HepG2 (cell line): ENCODE results near the gene FAM229A. TPM values are rescaled to one million over a fixed set of nuclear protein-coding genes. Genes with fewer than 3 reads are reported as not detected.

Source experiments
- HOXD1 ChIP-seq: sonication (generic); formaldehyde crosslinking; IDR thresholded peaks from 2 replicates; pipeline ENCODE4 v1.5.0; 2020; ENCODE audit warnings: missing genetic modification reagents
- NFYC ChIP-seq: IDR thresholded peaks from 2 replicates; pipeline ENCODE4 v1.6.1; 2016; ENCODE audit warnings: missing genetic modification reagents, missing compliant biosample characterization
- NR2F1 ChIP-seq, 2 experiments: fragments of 450-650 bp in 1 of 2; formaldehyde crosslinking in 1 of 2; IDR thresholded peaks; 2 replicates each; pipeline versions ENCODE4 v1.5.0 to v1.6.1; 2016 to 2020; ENCODE audit warnings: mild to moderate bottlenecking in 1 of 2, missing compliant biosample characterization in 1 of 2, missing genetic modification reagents in 1 of 2, moderate library complexity in 1 of 2
- RBFOX2 ChIP-seq: fragments of 200-400 bp; formaldehyde crosslinking; IDR thresholded peaks from 2 replicates; pipeline ENCODE4 v1.6.1; 2017; ENCODE audit warnings: low read depth, mild to moderate bottlenecking, low read length
- SALL1 ChIP-seq: sonication (generic); formaldehyde crosslinking; IDR thresholded peaks from 2 replicates; pipeline ENCODE4 v1.8.0; 2022; ENCODE audit warnings: mild to moderate bottlenecking, missing genetic modification reagents
- SRY ChIP-seq: sonication (generic); formaldehyde crosslinking; IDR thresholded peaks from 2 replicates; pipeline ENCODE4 v1.8.0; 2022; ENCODE audit warnings: mild to moderate bottlenecking, missing genetic modification reagents
- TBX3 ChIP-seq: fragments of 450-650 bp; IDR thresholded peaks from 2 replicates; pipeline ENCODE4 v1.6.1; 2017; ENCODE audit warnings: antibody characterized with exemption, mild to moderate bottlenecking, inconsistent platforms, borderline replicate concordance
- TCF7 ChIP-seq: sonication (generic); IDR thresholded peaks from 2 replicates; pipeline ENCODE4 v1.6.1; 2016; ENCODE audit warnings: antibody characterized with exemption, low read depth
- ZFP1 ChIP-seq: IDR thresholded peaks from 2 replicates; pipeline ENCODE4 v1.6.1; 2016
- ZFX ChIP-seq: sonication (generic); formaldehyde crosslinking; IDR thresholded peaks from 2 replicates; pipeline ENCODE4 v1.4.0; 2020; ENCODE audit warnings: mild to moderate bottlenecking, low read depth, missing genetic modification reagents, moderate library complexity
- ZNF331 ChIP-seq: sonication (generic); formaldehyde crosslinking; IDR thresholded peaks from 2 replicates; pipeline ENCODE4 v1.4.0; 2020; ENCODE audit warnings: missing genetic modification reagents
- ZNF775 ChIP-seq: sonication (generic); formaldehyde crosslinking; IDR thresholded peaks from 2 replicates; pipeline ENCODE4 v1.4.0; 2020; ENCODE audit warnings: missing genetic modification reagents, mild to moderate bottlenecking, moderate library complexity, borderline replicate concordance
- polyA plus RNA-seq, 8 experiments: library from polyadenylated mRNA; depleted of rRNA in 3 of 8; stranded (reverse) in 7 of 8; unstranded in 1 of 8; fragments of >200 nt; fragmentation: Illumina TruSeq in 4 of 8; extraction: Trizol in 4 of 8; gene quantifications; 2 replicates each; pipeline versions ENCODE4 v1.2.1 to v1.2.3, GENCODE V29; 2011 to 2016; ENCODE audit warnings: low read depth in 4 of 8, missing spikeins in 1 of 8, mixed read lengths in 1 of 8; ENCODE audit not compliant: insufficient read depth in 1 of 8
- total RNA-seq, 5 experiments: library from RNA; depleted of rRNA; stranded (reverse); fragments of >200 nt; fragmentation: Illumina TruSeq; extraction: Trizol; gene quantifications; 2 replicates each; pipeline ENCODE4 v1.2.3, GENCODE V29; 2016; ENCODE audit warnings: low read depth in 1 of 5
- TF ChIP-seq, protein P1 (sequence below): sonication (generic); formaldehyde crosslinking; conservative IDR thresholded peaks from 2 replicates; pipeline ENCODE4 v1.4.0; 2020; ENCODE audit warnings: missing genetic modification reagents
- TF ChIP-seq, protein P2 (sequence below): sonication (generic); formaldehyde crosslinking; IDR thresholded peaks from 2 replicates; pipeline ENCODE4 v1.8.0; 2022; ENCODE audit warnings: missing genetic modification reagents, mild to moderate bottlenecking, borderline replicate concordance
- TF ChIP-seq, protein P3 (sequence below): sonication (generic); formaldehyde crosslinking; IDR thresholded peaks from 2 replicates; pipeline ENCODE4 v1.4.0; 2020; ENCODE audit warnings: missing genetic modification reagents
- TF ChIP-seq, protein P4 (sequence below): IDR thresholded peaks from 2 replicates; pipeline ENCODE4 v1.6.1; 2012; ENCODE audit warnings: low read depth, low read length, improper control_type of control experiment

Gene FAM229A
- total and polyA plus RNA-seq, 2 of the 13 experiments (the other 11 are each of a cell fraction or from before 2014, with no cell fraction given), result 3.2 to 17.6 TPM

DNA sequence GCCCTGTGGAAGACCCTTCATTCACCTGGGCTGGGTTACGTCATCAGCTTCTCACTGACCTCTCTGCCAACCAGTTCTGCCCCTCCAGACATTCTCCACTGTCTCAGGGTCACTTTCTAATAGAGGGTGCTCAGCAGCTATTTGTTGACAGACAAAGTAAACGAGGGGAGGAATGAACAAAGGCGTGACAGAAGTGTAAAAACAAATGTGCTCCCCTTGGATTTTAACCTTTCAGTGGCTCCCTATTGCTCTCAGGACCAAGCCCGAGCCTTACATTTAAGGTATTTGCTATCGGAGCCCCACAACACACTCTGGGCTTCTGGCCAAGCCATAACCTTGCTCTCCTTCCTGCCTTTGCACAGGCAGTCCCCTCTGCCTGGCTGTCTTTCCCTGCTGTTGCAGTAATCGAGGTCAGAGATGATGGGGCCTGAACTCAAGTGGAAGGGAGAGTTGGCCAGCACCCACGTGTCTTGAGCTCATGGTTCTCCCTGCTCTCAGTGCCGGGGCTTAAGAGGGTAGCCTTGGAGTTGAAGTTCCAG, 16.9 kb downstream of the FAM229A start (continued):
- TF ChIP-seq, protein P1, sequence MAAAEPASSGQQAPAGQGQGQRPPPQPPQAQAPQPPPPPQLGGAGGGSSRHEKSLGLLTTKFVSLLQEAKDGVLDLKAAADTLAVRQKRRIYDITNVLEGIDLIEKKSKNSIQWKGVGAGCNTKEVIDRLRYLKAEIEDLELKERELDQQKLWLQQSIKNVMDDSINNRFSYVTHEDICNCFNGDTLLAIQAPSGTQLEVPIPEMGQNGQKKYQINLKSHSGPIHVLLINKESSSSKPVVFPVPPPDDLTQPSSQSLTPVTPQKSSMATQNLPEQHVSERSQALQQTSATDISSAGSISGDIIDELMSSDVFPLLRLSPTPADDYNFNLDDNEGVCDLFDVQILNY, result no peak
- TF ChIP-seq TCF7, result no peak; the same call in 1 of the 2 replicates
- TF ChIP-seq, protein P2, sequence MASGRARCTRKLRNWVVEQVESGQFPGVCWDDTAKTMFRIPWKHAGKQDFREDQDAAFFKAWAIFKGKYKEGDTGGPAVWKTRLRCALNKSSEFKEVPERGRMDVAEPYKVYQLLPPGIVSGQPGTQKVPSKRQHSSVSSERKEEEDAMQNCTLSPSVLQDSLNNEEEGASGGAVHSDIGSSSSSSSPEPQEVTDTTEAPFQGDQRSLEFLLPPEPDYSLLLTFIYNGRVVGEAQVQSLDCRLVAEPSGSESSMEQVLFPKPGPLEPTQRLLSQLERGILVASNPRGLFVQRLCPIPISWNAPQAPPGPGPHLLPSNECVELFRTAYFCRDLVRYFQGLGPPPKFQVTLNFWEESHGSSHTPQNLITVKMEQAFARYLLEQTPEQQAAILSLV (CRISPR knock-in tag), result no peak
- TF ChIP-seq ZNF331 (CRISPR knock-in tag), result peak; percentile 47; the same call in 1 of the 2 replicates
- 0 out of 2 replicates have a peak, but pooled peaks have one; percentile 35 for TF ChIP-seq HOXD1
- no peak for TF ChIP-seq TBX3
- TF ChIP-seq, protein P3, sequence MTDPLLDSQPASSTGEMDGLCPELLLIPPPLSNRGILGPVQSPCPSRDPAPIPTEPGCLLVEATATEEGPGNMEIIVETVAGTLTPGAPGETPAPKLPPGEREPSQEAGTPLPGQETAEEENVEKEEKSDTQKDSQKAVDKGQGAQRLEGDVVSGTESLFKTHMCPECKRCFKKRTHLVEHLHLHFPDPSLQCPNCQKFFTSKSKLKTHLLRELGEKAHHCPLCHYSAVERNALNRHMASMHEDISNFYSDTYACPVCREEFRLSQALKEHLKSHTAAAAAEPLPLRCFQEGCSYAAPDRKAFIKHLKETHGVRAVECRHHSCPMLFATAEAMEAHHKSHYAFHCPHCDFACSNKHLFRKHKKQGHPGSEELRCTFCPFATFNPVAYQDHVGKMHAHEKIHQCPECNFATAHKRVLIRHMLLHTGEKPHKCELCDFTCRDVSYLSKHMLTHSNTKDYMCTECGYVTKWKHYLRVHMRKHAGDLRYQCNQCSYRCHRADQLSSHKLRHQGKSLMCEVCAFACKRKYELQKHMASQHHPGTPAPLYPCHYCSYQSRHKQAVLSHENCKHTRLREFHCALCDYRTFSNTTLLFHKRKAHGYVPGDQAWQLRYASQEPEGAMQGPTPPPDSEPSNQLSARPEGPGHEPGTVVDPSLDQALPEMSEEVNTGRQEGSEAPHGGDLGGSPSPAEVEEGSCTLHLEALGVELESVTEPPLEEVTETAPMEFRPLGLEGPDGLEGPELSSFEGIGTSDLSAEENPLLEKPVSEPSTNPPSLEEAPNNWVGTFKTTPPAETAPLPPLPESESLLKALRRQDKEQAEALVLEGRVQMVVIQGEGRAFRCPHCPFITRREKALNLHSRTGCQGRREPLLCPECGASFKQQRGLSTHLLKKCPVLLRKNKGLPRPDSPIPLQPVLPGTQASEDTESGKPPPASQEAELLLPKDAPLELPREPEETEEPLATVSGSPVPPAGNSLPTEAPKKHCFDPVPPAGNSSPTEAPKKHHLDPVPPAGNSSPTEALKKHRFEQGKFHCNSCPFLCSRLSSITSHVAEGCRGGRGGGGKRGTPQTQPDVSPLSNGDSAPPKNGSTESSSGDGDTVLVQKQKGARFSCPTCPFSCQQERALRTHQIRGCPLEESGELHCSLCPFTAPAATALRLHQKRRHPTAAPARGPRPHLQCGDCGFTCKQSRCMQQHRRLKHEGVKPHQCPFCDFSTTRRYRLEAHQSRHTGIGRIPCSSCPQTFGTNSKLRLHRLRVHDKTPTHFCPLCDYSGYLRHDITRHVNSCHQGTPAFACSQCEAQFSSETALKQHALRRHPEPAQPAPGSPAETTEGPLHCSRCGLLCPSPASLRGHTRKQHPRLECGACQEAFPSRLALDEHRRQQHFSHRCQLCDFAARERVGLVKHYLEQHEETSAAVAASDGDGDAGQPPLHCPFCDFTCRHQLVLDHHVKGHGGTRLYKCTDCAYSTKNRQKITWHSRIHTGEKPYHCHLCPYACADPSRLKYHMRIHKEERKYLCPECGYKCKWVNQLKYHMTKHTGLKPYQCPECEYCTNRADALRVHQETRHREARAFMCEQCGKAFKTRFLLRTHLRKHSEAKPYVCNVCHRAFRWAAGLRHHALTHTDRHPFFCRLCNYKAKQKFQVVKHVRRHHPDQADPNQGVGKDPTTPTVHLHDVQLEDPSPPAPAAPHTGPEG (CRISPR knock-in tag), result no peak
- TF ChIP-seq ZFX, result peak; percentile 55
- TF ChIP-seq ZNF775 (CRISPR knock-in tag), result no peak
- no peak for TF ChIP-seq ZFP1
- TF ChIP-seq NFYC (CRISPR knock-in tag), result no peak
- TF ChIP-seq, protein P4, sequence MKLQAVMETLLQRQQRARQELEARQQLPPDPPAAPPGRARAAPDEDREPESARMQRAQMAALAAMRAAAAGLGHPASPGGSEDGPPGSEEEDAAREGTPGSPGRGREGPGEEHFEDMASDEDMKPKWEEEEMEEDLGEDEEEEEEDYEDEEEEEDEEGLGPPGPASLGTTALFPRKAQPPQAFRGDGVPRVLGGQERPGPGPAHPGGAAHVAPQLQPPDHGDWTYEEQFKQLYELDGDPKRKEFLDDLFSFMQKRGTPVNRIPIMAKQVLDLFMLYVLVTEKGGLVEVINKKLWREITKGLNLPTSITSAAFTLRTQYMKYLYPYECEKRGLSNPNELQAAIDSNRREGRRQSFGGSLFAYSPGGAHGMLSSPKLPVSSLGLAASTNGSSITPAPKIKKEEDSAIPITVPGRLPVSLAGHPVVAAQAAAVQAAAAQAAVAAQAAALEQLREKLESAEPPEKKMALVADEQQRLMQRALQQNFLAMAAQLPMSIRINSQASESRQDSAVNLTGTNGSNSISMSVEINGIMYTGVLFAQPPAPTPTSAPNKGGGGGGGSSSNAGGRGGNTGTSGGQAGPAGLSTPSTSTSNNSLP, result no peak
- TF ChIP-seq SALL1 (CRISPR knock-in tag), result peak; percentile 59; the same call in 1 of the 2 replicates
- no peak for TF ChIP-seq RBFOX2
- no peak for TF ChIP-seq SRY (CRISPR knock-in tag)
- TF ChIP-seq NR2F1 (CRISPR knock-in tag; IDR thresholded peaks at IDR 0.05), result 0 out of 4 replicates have a peak, but pooled peaks of 1 of the 2 experiments have one; percentile 17
